Stimulated activated CD8-positive, alpha-beta memory T cell treated with anti-CD3 and anti-CD28 coated beads, Interleukin-7, amount 100 ng/mL, for 4 hours (primary cell): ENCODE measurements around the gene EXOG.

Source experiments
- DNase-seq, 2 donors: peaks; one replicate each; pipeline ENCODE4 v3.0.0-alpha.2; 2020; ENCODE audit warnings: low read depth in 2 of 2

EXOG gene

DNA sequence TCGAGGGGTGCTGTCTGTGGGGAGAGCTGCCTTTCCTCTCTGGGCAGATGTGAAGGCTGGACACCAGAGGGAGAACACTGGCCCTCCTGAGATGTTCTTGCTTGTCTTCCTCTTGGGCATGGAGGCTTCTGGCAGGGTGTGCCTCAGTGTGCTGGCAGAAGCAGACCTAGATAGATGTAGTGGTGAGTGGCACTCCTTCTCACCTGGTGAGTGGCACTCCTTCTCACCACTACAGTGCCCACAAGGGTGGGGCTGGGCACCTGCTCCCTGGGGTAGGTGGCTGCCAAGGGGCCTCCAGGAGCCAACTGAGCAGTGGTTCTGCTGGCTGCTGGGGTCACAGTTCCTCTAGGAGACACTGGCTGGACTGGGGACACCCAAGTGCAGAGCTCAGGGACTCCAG, 23.8 kb upstream of the EXOG start:
- DNase-seq: no peak

DNA sequence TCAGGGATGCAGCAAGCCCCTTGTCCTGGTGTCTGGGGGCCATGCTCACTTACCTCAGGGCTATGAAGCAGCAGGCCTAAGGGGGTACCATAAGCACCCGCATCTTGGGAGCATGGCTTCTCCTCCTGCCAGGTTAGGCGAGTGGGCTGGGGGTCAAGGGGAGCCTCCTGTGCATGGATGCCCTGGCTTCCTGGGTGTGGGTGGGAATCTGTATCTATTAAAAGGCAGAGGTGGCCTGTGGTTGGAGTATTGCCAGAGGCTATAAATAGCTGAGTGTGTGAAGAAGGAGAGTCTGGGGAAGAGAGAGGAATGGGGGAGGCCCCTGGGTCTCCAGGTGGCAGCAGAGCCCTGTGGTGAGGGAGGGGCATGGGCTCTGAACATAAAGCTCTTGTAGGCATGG, 22.9 kb upstream of the EXOG start:
- DNase-seq: no peak

DNA sequence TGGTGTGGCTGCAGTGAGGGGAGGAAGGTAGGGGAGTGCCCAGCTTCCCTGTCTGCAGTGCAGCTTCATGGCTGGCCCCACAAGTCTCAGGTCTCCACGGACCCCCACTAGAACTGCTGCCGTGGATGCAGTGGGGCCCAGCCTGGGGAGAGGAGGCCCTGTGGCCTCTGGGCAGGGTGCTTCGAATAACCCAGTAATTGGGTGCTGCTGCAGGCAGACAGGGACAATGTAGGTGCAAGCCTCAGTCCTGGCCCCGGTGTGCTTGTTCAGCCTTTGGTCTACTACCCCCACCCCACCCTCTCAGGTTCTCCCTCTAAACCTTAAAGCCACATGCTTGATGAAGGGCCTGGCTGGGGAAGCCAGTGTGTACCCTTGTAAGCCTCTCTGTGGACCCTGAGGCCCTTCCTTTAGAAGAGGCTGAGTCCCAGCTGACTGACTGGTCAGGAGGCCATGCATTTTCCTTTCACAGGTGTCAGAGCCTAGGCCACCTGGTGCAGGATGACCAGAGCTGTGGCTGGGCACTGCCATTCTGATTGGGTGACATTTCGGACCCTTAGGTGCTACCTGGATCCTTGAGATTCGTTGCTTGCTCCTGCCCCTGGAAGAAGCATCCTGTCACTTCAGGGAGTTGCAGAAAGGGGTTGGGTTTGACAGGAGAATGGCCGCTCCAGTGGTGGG, 21.1 kb upstream of the EXOG start:
- no peak for DNase-seq

DNA sequence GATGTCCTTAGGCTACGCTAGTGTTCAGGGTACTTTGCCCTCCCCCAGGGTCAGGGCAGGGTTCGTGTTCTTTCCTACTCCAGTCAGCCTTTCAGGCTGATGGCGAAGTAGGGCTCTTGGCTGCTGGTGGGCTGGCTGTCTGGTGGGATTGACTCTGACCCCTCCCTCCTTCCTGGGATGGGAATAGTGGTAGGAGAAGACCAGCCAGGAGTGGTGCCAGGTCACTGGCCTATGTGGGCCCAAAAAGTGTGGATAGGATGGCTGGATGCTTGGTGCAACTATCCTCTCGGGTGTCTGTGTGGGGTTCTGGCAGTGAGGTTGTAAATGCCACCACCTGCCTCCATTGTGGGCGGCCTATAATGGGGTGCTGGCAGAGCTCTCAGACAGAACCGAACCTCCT, 20.4 kb upstream of the EXOG start:
- DNase-seq: no peak

DNA sequence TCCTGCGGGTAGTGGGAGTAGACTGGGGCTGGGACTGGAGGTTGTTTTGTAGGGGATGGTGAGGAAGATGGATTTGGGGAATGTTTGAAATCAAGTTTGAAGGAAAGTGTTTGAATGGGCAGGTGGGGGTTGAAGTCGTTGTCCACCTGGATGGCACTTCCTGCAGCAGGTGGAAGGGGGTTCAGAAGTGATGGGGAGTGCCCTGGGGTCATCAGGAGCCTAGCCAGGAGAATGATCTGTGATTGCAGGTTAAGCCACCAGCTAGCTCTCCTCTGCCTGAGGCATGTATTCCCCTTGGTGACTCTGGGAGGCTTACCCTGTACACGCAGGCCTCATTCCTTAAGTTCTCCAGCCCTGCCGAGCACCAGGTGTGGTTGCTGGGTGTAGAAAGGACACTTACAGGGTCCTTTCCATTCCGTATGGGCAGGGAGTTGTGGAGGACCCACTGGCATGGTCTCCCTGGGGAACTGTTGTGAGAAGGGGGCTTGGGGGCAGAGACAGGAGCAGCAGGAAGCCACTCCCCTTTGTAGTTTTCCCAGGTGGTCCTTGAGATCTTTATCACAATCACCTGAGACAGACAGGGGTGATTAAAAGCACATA, 19.9 kb upstream of the EXOG start:
- no peak for DNase-seq

DNA sequence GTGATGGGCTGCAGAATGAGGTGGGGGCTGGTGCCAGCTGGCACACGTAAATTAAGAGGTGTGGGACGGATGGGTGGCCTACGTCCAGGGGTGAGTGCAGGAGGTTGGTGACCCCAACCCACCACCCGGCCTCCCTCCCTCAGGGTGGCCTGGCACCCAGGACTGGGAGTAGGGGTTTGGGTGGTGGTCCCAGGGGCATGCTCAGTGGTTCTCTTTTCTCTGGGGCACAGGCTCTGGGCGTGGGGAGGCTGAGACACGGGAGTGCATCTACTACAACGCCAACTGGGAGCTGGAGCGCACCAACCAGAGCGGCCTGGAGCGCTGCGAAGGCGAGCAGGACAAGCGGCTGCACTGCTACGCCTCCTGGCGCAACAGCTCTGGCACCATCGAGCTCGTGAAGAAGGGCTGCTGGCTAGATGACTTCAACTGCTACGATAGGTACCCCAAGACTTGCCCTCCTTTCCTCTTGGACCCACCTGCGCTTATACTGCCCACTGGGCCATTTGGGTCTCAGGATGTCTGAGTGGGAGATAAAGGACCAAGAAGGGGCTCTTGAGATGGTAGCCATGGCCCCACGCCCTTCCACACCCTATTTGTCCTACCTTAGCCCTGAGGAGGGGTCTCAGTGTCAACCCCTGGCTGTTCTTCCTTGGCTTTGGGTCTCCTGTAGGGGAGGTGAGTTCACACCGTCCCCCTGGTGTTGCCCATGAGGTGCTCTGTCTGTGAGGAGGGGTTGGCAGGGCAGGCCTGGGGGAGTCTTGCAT, 18.9 kb upstream of the EXOG start:
- DNase-seq: no peak

DNA sequence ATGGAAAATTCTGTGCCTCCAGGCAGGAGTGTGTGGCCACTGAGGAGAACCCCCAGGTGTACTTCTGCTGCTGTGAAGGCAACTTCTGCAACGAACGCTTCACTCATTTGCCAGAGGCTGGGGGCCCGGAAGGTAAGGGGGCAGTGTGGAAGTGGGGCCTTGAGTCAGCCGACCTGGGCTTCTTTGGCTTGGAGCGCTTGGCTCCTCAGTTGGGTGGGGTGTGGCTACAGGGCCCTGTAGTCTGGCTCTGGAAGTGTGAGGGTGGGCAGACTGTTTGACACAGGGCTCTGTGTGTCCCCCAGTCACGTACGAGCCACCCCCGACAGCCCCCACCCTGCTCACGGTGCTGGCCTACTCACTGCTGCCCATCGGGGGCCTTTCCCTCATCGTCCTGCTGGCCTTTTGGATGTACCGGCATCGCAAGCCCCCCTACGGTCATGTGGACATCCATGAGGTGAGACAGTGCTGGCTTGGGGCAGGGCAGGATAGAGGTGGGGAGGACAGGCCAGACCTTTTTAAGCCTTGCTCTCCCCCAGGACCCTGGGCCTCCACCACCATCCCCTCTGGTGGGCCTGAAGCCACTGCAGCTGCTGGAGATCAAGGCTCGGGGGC, 18.2 kb upstream of the EXOG start:
- DNase-seq: no peak

DNA sequence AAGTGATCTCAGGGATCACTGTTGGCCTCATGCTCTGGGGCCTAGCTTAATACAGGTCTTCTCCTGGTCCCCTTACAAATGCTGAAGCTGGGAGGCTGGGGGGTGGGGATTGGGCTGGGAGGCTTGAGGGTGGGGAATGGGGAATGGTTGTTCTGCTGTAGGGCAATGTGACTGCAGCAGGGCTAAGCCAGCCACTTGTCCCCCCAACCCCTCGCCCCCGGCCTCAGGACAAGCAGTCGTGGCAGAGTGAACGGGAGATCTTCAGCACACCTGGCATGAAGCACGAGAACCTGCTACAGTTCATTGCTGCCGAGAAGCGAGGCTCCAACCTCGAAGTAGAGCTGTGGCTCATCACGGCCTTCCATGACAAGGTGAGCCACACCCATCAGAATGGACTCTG, 17.2 kb upstream of the EXOG start:
- DNase-seq: no peak

DNA sequence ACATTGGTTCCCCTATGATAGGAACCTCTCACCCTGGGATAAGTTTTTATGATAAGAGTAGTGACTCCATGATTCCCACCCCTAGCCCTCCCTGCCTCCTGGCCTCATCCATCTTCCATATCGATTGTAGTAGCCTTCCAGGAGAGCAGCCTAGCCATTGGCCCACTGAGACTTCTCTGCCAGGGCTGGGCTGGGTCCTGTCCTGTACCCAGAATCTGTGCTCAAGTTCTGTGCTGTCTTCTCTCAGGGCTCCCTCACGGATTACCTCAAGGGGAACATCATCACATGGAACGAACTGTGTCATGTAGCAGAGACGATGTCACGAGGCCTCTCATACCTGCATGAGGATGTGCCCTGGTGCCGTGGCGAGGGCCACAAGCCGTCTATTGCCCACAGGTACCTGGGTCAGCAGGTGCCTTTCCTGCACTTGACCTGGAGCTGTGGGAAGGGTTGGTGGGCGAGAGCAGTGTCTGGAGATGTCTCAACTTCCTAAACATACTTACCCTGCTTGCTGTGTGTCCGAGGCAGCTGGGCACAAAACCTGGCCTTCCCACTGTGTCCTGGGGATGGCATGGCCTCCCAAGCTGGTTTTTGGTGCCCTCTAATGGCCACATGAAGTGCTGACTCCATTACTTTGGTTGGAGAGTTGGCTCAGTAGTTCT, 16.6 kb upstream of the EXOG start:
- DNase-seq: no peak

DNA sequence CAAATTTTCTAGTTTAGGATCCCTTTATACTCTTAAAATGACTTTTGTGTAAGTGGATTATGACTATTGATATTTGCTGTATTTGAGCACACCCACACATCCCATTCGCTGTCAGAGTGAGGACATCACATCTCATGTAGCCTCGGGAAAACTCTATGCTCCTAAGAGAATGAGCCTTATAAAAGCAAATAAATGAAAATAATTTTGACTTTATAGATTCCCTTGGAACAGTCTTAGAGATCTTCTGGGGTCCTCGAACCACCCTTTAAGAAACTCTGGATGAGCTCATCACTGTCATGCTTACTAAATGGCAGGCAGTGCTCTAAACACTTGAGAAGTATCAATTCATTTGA, 16.1 kb upstream of the EXOG start:
- DNase-seq: no peak

DNA sequence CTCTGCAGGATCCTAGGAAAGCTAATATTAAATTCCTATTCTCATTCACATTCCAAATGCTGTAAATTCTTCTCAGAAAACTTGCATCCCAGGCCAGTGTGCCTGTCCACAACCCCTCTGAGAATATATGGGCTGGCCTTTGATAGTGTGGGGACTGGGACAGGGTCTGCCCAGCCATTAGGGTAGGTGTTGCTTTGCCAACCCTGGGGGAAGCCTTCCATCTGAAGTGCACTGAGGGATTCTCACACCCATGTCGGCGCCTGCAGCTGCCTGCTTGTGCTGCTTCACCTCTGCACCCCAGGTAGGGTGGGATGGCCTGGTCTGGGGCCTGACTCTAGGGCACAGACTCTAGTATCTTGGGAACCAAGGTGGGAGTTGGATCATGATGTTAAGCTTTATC, 15.2 kb upstream of the EXOG start:
- no peak for DNase-seq

DNA sequence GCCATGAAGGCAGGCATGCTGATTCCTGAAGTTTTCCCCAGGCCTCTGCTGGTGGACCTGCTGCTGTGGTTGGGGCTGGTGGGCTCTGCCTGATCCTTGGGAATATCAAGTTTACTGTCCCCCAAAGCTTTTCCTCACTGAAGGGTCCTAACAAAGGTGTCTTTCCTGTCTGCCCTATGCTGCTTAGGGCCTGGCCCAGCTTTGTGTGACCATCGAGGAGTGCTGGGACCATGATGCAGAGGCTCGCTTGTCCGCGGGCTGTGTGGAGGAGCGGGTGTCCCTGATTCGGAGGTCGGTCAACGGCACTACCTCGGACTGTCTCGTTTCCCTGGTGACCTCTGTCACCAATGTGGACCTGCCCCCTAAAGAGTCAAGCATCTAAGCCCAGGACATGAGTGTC, 13.2 kb upstream of the EXOG start:
- DNase-seq: no peak

DNA sequence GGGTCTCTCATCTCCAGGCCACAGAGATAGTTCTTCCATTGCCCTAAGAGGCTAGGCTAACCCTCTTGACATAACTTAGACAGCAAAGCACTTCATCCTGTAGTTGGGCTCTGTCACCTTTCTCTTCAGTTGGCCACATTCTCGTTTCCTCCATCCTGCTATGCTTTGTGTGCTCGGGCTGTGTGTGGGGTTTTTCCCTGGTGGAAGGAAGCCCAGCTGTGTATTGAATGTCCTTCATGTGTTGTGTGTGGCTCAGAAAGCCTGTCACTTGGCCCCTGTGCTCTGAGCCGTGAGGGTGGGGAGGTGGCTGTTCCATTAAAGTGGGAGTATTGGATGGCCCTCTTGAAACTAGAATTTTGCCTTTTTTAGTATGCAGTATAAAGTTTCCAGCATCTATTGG, 8.8 kb upstream of the EXOG start:
- no peak for DNase-seq

DNA sequence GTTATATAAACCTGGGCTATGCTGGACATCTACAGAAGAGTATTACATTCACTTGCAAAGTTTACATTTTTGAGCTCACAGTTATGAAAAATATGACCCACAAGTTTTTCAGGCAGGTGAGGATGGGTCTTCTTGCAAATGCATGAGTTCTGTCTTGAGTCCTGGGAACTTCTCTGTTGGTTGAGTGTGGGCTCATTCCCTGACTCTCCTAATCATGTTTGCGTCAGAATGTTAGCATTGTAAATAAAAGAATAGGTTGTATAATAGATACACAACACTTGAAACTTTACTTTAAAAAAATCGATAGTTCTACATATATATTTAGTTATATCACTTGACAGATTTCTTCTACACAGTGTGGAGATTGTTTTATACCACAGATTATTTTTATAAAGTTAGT, 7.2 kb upstream of the EXOG start:
- DNase-seq: no peak

DNA sequence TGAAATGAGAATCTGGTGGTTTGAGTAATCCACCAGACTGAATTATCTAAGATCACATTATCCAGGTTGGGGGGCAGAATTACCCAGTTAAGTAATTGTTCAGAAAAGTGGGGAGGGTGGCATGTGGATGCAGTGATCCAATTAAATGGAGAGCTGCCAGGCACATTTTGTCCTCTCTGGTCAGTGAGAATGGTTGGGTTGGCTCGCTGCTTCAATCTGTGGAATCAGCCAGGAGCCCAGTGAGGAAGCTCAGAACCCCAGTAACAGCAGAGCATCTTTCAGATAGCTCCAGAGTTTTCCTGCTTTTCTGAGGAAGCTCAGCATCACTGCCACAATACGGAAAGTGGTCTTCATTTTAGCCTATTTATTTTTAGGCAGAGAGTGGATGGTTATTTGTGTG, 6.4 kb upstream of the EXOG start:
- no peak for DNase-seq

DNA sequence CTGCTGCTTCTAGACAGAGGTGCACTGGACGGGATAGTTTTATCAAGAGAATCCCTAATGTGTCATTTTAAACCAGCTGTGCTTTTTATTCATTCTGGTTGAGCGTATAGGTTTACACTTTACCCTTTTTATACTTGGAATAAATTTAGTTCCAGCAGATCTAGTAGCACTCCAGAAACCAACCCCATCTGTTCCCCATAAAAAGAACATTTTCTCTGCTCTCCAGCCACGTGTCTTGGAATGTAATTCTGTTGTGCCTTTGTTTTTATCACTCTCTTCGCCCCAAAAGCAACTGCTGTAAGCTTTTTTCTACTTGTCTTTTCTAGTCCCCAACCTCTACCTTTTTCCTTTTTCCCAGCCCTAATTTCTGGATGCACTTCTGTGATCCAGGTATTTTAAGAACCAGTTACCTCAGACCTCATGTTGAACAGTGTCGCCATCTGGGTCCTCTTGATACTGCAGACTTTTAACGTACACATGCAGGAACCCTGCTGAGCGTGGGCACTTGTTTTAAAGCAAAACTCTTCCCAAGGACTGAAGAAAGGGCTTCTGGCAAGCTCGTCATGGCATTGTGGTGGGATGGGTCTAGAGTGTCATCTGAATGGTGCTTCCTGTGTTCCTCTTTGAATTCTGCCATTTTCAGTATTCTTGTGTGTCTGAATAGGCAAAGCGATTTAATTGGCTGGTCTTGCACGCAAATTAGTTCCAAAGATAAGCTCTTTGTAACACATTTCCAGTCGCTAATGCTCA, 5.7 kb upstream of the EXOG start:
- DNase-seq: no peak

DNA sequence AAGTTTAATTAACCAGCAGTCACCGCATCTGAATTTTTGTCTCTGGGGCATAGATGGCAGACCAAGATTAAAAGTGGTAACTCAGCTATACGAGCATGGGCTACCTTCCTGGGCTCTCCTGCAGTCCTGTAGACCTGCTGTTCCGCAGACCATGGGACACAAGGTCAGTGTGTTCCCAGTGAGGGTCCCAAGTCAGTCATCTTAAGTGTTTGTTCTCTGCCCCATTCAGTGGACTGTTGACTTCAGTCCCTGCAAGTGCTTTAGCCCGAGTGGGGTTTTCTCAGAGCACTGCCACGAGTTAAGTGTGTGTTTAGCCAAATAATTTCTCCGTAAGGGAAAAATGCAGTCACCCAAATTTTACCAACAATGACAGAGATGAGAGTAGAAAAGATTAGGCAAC, 4.9 kb upstream of the EXOG start:
- DNase-seq: no peak

DNA sequence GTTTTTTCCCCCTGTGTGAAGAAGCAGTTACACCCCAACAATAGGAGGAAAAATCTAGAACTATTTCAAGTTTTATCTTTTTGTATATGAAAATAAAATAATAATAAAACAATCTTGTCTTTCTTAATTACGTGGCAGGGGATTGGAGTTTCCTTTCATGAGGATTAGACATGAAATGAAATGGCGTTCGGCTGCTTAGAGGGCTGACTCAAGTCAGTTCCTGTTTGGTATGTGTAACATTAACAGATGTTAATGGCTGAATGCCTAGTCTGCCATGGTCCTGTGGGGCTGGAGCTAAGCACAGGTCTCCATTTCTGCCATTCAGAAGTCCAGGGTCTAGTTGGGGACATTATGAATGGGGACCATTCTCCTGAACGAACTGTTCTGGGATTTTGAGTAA, 3.1 kb upstream of the EXOG start:
- DNase-seq: no peak

DNA sequence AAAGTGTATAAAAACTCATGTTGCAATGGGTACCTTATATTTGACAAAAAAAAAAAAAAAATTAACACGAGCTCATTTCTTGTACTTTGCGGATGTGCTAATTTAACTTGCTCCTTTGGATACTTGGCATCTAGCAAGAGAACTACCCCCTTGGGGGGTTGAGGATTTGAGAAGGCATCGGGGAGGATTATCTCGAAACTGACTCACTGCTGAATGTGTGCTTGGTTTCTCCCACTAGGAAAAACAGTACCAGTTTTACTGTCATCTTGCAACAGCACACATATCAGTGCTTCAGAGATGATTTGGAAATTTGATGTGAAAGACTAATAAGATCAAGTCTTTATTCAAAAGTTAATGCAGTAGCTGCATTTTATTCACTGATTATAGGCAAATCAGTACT, 891 bp downstream of the EXOG start:
- no peak for DNase-seq

DNA sequence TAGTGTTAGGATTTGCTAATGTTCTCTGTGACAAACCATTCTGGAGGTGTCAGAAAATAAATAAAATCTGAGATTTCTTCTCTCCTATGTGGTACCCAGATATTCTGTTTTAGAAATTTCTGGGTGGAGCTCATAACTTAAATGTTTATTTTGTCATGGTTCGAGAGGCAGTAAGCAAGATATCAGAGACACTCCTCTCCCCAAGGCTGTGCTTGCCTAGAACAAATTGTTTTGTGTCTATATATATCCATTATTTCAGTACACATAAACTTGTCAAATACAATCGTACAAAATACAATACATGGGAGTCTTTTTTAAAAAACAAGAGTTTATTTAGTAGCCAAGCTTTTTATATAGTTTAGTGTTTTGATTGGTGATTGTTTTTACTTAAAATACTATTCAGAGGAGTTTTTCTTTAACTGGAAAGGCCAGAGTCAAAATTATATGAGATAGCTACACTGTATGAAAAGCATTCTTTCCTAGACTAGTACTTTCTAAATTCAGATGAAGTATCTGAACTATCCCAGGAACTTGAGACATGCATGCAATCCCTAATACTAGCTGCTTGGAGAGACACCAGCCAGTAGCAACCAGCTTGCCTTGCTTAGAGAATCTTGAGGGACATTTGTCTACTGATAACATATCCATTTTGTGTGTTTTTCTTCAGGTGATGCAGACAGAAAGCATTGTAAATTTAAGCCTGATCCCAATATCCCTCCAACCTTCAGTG, 4.7 kb downstream of the EXOG start:
- no peak for DNase-seq

DNA sequence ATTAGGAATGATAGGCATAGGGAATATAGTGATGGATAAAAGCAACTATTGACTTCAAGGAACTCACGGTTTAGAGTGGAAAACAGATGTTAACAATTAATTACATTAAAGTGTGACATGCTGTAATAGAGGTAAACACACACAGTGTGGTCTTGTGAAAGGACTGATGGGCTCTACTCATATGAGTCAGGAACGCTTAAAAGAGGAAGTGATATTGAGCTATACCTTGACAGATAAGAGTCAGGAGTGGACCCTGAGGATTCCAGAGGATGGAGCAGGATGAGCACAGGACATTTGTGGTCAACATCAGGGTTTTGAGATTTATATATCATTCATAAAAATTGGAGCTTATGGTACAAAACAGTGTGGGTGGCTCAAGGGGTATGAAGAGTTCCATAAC, 11.0 kb downstream of the EXOG start:
- no peak for DNase-seq
